Peyer's patch (tissue), 4 donors: Measurements from ENCODE around the gene GREB1L.
"Not testable (repeated sequence)": the region's sequence is repeated elsewhere in the genome, so short reads cannot be mapped to it uniquely, and the experiment has no call there.

Source experiments
- POLR2A ChIP-seq, 2 donors: fragments of 450-650 bp; IDR thresholded peaks; one replicate each; pipeline ENCODE4 v1.5.1; 2017; ENCODE audit warnings: antibody characterized with exemption in 2 of 2, mild to moderate bottlenecking in 2 of 2, moderate library complexity in 2 of 2
- TF ChIP-seq, protein P1 (sequence below), 6 experiments: fragments of 450-650 bp in 4 of 6; fragments of 200-600 bp in 2 of 6; sonication (generic) in 1 of 6; IDR thresholded peaks; one replicate each; pipeline ENCODE4 v1.5.1; 2017 to 2019; ENCODE audit warnings: antibody characterized with exemption in 6 of 6, mild to moderate bottlenecking in 3 of 6, moderate library complexity in 1 of 6

DNA sequence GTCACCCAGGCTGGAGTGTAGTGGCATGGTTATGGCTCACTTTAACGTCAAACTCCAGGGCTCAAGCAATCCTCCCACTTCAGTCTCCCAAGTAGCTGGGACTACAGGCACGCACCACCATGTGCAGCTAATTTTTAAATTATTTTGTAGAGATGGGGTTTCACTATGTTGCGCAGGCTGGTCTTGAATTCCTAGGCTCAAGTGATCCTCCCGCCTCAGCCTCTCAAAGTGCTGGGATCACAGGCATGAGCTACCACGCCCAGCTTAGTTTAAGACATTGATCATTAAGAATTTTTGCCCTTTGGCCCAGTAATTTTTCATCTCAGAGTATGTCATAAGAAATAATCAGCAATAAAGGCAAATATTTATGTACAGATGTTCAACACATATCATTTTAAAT is 73.1 kb downstream of the GREB1L start:
- TF ChIP-seq, protein P1, sequence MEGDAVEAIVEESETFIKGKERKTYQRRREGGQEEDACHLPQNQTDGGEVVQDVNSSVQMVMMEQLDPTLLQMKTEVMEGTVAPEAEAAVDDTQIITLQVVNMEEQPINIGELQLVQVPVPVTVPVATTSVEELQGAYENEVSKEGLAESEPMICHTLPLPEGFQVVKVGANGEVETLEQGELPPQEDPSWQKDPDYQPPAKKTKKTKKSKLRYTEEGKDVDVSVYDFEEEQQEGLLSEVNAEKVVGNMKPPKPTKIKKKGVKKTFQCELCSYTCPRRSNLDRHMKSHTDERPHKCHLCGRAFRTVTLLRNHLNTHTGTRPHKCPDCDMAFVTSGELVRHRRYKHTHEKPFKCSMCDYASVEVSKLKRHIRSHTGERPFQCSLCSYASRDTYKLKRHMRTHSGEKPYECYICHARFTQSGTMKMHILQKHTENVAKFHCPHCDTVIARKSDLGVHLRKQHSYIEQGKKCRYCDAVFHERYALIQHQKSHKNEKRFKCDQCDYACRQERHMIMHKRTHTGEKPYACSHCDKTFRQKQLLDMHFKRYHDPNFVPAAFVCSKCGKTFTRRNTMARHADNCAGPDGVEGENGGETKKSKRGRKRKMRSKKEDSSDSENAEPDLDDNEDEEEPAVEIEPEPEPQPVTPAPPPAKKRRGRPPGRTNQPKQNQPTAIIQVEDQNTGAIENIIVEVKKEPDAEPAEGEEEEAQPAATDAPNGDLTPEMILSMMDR (IDR thresholded peaks at IDR 0.05), result not testable (repeated sequence)
- TF ChIP-seq POLR2A (IDR thresholded peaks at IDR 0.05), result not testable (repeated sequence)
